ENCODE results near the gene DDC.

DNA sequence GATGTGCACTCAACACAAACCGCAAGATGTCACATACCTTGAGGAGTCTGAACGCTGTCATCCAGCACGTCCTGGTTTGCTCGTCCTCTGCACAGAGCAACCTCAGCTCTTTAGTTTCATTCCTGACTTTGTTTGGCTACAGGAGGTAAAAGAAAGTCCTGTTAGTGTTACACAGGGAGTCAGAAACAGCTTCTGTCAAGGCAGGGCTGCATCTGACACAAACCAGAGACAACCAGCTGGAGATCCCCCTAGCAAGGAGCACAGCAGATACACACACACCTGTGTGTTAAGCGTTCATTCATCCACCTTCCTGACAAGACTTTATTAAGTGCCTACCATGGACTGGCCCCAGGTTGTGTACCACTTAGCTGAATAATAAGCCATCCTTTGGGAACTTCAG is 47.5 kb upstream of the DDC start:
- no peak for TF ChIP-seq POLR2A (IDR thresholded peaks at IDR 0.05)
- TF ChIP-seq, protein P1, sequence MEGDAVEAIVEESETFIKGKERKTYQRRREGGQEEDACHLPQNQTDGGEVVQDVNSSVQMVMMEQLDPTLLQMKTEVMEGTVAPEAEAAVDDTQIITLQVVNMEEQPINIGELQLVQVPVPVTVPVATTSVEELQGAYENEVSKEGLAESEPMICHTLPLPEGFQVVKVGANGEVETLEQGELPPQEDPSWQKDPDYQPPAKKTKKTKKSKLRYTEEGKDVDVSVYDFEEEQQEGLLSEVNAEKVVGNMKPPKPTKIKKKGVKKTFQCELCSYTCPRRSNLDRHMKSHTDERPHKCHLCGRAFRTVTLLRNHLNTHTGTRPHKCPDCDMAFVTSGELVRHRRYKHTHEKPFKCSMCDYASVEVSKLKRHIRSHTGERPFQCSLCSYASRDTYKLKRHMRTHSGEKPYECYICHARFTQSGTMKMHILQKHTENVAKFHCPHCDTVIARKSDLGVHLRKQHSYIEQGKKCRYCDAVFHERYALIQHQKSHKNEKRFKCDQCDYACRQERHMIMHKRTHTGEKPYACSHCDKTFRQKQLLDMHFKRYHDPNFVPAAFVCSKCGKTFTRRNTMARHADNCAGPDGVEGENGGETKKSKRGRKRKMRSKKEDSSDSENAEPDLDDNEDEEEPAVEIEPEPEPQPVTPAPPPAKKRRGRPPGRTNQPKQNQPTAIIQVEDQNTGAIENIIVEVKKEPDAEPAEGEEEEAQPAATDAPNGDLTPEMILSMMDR (IDR thresholded peaks at IDR 0.05) = no peak

Data from esophagus squamous epithelium (tissue), 4 donors.